Upper lobe of left lung (tissue), 6 donors: Measurements from ENCODE around the gene ADGRG3. TPM values are rescaled to one million over a fixed set of nuclear protein-coding genes. Genes with fewer than 3 reads are reported as not detected.

ENCODE experiments used
- ATAC-seq, 2 donors: fragments of 200-7000 bp; cut with Tn5 transposase; one replicate each; pipeline ENCODE4 v1.9.1; 2022; ENCODE audit warnings: mild to moderate bottlenecking in 2 of 2, moderate library complexity in 2 of 2; ENCODE audit not compliant: low FRiP score in 2 of 2
- DNase-seq, 2 donors: peaks; one replicate each; pipeline ENCODE4 v3.0.0-alpha.2; 2019 to 2020
- H3K27ac ChIP-seq, 4 donors: fragments of 200-600 bp; sonication (generic); one replicate each; pipeline ENCODE4 v1.5.1; 2016 to 2019
- H3K27me3 ChIP-seq, 4 donors: fragments of 200-600 bp; sonication (generic); one replicate each; pipeline ENCODE4 v1.5.1; 2017 to 2019
- H3K36me3 ChIP-seq, 4 donors: fragments of 200-600 bp; sonication (generic); one replicate each; pipeline ENCODE4 v1.5.1; 2016 to 2019
- H3K4me1 ChIP-seq, 4 donors: fragments of 200-600 bp; sonication (generic); one replicate each; pipeline ENCODE4 v1.5.1; 2018 to 2019
- H3K4me3 ChIP-seq, 4 donors: fragments of 200-600 bp; sonication (generic); one replicate each; pipeline ENCODE4 v1.5.1; 2017 to 2019; ENCODE audit warnings: mild to moderate bottlenecking in 2 of 4, moderate library complexity in 1 of 4
- H3K9me3 ChIP-seq, 4 donors: fragments of 200-600 bp; sonication (generic); one replicate each; pipeline ENCODE4 v1.5.1; 2018 to 2019
- EP300 ChIP-seq, 4 donors: sonication (generic); formaldehyde crosslinking; IDR thresholded peaks; one replicate each; pipeline ENCODE4 v1.5.1; 2017; ENCODE audit warnings: antibody characterized with exemption in 4 of 4, control low read depth in 2 of 4
- POLR2A ChIP-seq, 4 donors: fragments of 450-650 bp; IDR thresholded peaks; one replicate each; pipeline ENCODE4 v1.5.1; 2016 to 2017; ENCODE audit warnings: antibody characterized with exemption in 4 of 4, mild to moderate bottlenecking in 2 of 4
- POLR2AphosphoS5 ChIP-seq, 2 donors: sonication (generic); formaldehyde crosslinking; IDR thresholded peaks; one replicate each; pipeline ENCODE4 v1.5.1; 2017; ENCODE audit warnings: antibody characterized with exemption in 2 of 2
- WGBS, 2 donors: methylation state at CpG; one replicate each; pipeline ENCODE4 v1.1.5; 2017 to 2018; 5-methylcytosine and 5-hydroxymethylcytosine counted together
- total RNA-seq, 6 donors: library from RNA; depleted of rRNA in 4 of 6; stranded (reverse); fragments of >200 nt in 4 of 6; gene quantifications; one replicate each; pipeline versions ENCODE4 v1.1.0 to v1.2.1, GENCODE V29; 2016 to 2021
- TF ChIP-seq, protein P1 (sequence below), 6 experiments: fragments of 450-650 bp in 4 of 6; fragments of 200-600 bp in 2 of 6; sonication (generic) in 2 of 6; IDR thresholded peaks; one replicate each; pipeline ENCODE4 v1.5.1; 2016 to 2019; ENCODE audit warnings: antibody characterized with exemption in 6 of 6
- donor health status: DM: no; HTN: no; CAD: no; lungs with moderate emphysema.
- donor health status: DM: no; HTN: yes; CAD: no; lungs with severe emphysema.

ADGRG3 gene
- total RNA-seq, 6 donors from 2014 or later, result 3.1 to 17.2 (median 8.4) TPM

DNA sequence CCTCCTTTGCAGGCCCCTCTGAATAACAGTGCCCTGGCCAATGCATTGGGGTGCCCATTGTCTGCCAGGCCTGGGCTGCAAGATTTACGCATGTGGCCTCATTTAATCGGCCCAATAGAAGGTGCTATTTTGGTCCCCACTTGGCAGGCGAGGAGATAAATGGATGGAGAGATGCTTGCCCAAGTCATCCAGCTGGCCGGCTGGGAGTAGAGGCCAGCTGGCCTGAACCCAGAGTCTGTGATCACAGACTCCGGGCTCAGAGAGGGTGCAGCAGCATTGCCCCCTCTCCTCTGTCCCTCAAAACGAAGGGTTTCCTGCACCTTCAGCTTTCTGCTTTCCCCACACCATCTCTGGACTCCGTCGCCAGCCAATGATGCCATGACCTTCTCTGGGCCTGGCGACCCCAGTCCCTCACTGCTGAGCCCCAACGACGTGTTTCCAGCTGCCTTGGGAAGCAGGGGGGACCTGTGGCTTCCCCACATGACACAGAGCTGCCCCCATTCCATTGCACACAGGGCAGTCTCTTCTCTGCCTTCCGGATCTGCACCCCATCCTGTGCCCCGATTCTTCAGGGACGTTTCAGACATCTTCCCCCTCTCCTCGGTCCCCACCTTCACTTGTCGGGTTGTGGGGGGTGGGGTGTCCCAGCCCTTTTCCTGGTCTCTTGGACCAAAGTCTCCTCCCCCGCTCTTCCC is 43.2 kb upstream of the ADGRG3 start:
- ATAC-seq, result no peak
- Histone ChIP-seq H3K4me3 (no peak overlapping the region), H3K9me3 (no peaks in the 10 kb centered on the region), H3K36me3 (no peaks in the 10 kb centered on the region), H3K27me3 (no peaks in the 10 kb centered on the region), H3K4me1 (peaks cover 14 to 41% (median 23%) of the 10 kb centered on the region in 4 donors), H3K27ac (no peak overlapping the region)
- DNase-seq, result no peak
- no peak for TF ChIP-seq EP300 (IDR thresholded peaks at IDR 0.05)
- no peak for TF ChIP-seq POLR2AphosphoS5 (IDR thresholded peaks at IDR 0.05)
- no peak for TF ChIP-seq POLR2A (IDR thresholded peaks at IDR 0.05)
- TF ChIP-seq, protein P1, sequence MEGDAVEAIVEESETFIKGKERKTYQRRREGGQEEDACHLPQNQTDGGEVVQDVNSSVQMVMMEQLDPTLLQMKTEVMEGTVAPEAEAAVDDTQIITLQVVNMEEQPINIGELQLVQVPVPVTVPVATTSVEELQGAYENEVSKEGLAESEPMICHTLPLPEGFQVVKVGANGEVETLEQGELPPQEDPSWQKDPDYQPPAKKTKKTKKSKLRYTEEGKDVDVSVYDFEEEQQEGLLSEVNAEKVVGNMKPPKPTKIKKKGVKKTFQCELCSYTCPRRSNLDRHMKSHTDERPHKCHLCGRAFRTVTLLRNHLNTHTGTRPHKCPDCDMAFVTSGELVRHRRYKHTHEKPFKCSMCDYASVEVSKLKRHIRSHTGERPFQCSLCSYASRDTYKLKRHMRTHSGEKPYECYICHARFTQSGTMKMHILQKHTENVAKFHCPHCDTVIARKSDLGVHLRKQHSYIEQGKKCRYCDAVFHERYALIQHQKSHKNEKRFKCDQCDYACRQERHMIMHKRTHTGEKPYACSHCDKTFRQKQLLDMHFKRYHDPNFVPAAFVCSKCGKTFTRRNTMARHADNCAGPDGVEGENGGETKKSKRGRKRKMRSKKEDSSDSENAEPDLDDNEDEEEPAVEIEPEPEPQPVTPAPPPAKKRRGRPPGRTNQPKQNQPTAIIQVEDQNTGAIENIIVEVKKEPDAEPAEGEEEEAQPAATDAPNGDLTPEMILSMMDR (IDR thresholded peaks at IDR 0.05), result no peak
- WGBS, 2 donors, result 62 to 64% methylated on average over 17 of the region's 17 CpGs

- DNase-seq, result no peak
- WGBS, 2 donors, result 83 to 84% methylated on average over 2 to 10 of the region's 10 CpGs
- TF ChIP-seq, protein P1 (IDR thresholded peaks at IDR 0.05), result no peak
- TF ChIP-seq EP300 (IDR thresholded peaks at IDR 0.05), result no peak
- no peak for TF ChIP-seq POLR2A (IDR thresholded peaks at IDR 0.05)
- TF ChIP-seq POLR2AphosphoS5 (IDR thresholded peaks at IDR 0.05), result no peak
- no peaks in the 10 kb centered on the region for H3K36me3 ChIP-seq
- no peak for ATAC-seq
- no peaks in the 10 kb centered on the region for H3K27me3 ChIP-seq
- peak overlapping the region in 1 of 4 donors; percentile 85 for H3K27ac ChIP-seq
- H3K9me3 ChIP-seq, result no peaks in the 10 kb centered on the region
- peaks cover 14 to 37% (median 22%) of the 10 kb centered on the region in 4 donors for H3K4me1 ChIP-seq
- no peak overlapping the region for H3K4me3 ChIP-seq
Measured at GRCh38 chr16:57626420-57627170, 41.5 kb upstream of the ADGRG3 start.

GRCh38 chr16:57627184-57627871 is 40.8 kb upstream of the ADGRG3 start:
- TF ChIP-seq, protein P1 (IDR thresholded peaks at IDR 0.05), result peak in 1 of 6 experiments; percentile 17
- TF ChIP-seq EP300 (IDR thresholded peaks at IDR 0.05), result no peak
- Histone ChIP-seq H3K4me1 (peaks cover 14 to 34% (median 24%) of the 10 kb centered on the region in 4 donors), H3K4me3 (no peak overlapping the region), H3K36me3 (no peaks in the 10 kb centered on the region), H3K27ac (peak overlapping the region; percentile 61 to 85 (median 84)), H3K9me3 (no peaks in the 10 kb centered on the region), H3K27me3 (no peaks in the 10 kb centered on the region)
- 76 to 79% methylated on average over 10 to 15 of the region's 15 CpGs for WGBS, 2 donors
- ATAC-seq, result no peak
- no peak for DNase-seq

- peak within 1 kb of the TSS; percentile 70 to 85 (median 84) for H3K27ac ChIP-seq
- peaks cover 13 to 26% (median 18%) of the 10 kb centered on the region in 4 donors for H3K4me1 ChIP-seq
- no peaks in the 10 kb centered on the region for H3K27me3 ChIP-seq
- no peaks in the 10 kb centered on the region for H3K9me3 ChIP-seq
- ATAC-seq (peak; percentile 76 to 91), DNase-seq (peak; percentile 60 to 88)
- WGBS, 2 donors, result 12 to 28% methylated on average over 3 to 27 of the region's 32 CpGs
- no peaks in the 10 kb centered on the region for H3K36me3 ChIP-seq
- peak within 1 kb of the TSS; percentile 27 to 51 (median 36) for H3K4me3 ChIP-seq
- TF ChIP-seq POLR2A (IDR thresholded peaks at IDR 0.05) (peak in 2 of 4 donors; percentile 62 to 79), POLR2AphosphoS5 (IDR thresholded peaks at IDR 0.05) (peak; percentile 68 to 84), EP300 (IDR thresholded peaks at IDR 0.05) (peak in 1 of 4 donors; percentile 47)
- TF ChIP-seq, protein P1 (IDR thresholded peaks at IDR 0.05), result peak in 1 of 6 experiments; percentile 13
Measured at GRCh38 chr16:57628008-57628781, 39.9 kb upstream of the ADGRG3 start, which contains the start of gene ADGRG1. Gene ADGRG1 (plus strand): TSS chr16:57628630. CDS start chr16:57650288, 21,658 bp downstream.
